Uterus (tissue), 2 donors: ENCODE measurements around the gene ACMSD.

Experiments
- POLR2A ChIP-seq, 2 donors: fragments of 450-650 bp; IDR thresholded peaks; one replicate each; pipeline ENCODE4 v1.6.1; 2016; ENCODE audit warnings: antibody characterized with exemption in 2 of 2, mild to moderate bottlenecking in 1 of 2, moderate library complexity in 1 of 2
- TF ChIP-seq, protein P1 (sequence below), 4 experiments: fragments of 200-600 bp in 2 of 4; fragments of 450-650 bp in 2 of 4; sonication (generic) in 2 of 4; IDR thresholded peaks; one replicate each; pipeline ENCODE4 v1.5.1; 2016 to 2019; ENCODE audit warnings: antibody characterized with exemption in 4 of 4, mild to moderate bottlenecking in 2 of 4, moderate library complexity in 1 of 4

- TF ChIP-seq POLR2A (IDR thresholded peaks at IDR 0.05), result no peak
- TF ChIP-seq, protein P1, sequence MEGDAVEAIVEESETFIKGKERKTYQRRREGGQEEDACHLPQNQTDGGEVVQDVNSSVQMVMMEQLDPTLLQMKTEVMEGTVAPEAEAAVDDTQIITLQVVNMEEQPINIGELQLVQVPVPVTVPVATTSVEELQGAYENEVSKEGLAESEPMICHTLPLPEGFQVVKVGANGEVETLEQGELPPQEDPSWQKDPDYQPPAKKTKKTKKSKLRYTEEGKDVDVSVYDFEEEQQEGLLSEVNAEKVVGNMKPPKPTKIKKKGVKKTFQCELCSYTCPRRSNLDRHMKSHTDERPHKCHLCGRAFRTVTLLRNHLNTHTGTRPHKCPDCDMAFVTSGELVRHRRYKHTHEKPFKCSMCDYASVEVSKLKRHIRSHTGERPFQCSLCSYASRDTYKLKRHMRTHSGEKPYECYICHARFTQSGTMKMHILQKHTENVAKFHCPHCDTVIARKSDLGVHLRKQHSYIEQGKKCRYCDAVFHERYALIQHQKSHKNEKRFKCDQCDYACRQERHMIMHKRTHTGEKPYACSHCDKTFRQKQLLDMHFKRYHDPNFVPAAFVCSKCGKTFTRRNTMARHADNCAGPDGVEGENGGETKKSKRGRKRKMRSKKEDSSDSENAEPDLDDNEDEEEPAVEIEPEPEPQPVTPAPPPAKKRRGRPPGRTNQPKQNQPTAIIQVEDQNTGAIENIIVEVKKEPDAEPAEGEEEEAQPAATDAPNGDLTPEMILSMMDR (IDR thresholded peaks at IDR 0.05), result no peak
These were observed 47.9 kb upstream of the ACMSD start for GRCh38 chr2:134790487-134790886.
